ENCODE data around the gene LPIN2.
A peak's percentile ranks its signal among the peaks of the same experiment; 100 is the strongest.
"Not testable (repeated sequence)": the region's sequence is repeated elsewhere in the genome, so short reads cannot be mapped to it uniquely, and the experiment has no call there.

LPIN2 gene

GRCh38 chr18:3044931-3045698 is 32.2 kb upstream of the LPIN2 start:
- DNase-seq, result no peak

DNA sequence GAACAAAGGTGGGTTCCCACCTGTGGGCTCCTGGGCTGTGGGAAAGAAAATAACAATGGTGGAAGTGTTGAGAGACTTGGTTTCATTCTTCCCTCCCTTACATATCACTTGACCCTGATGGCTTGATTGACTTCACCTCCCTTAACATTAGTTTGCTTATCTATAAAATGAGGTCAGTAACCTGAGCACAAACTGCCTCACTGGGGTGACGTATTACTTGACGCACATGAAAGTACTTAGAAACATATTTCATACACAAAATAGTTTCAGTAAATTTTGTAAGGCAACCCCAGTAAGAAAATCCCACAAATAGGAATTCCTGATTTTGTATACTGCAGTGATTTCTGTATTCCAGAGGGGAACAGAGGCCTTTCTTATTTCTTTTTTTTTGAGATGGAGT is 29.4 kb upstream of the LPIN2 start:
- no peak for DNase-seq

DNA sequence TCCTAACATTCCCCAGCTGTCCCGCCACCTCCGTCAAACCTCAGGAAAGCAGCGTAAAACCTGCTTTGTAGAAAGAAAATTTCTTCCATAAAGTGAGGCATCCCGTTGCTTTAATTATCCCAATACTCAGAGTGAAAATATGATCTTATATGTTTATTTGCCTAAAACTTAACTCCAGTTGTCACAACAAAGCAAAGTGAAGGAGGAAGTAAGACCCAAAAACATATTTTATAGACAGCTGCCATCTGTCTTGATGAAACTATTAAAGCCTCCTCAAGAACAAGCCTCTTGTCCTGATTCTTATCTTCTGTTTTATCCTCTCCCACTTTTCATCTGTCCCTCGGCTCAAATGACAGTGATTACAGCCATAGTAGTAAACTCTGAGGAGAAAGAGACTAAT is 28.9 kb upstream of the LPIN2 start:
- DNase-seq, result no peak

- DNase-seq, result no peak
Observed at GRCh38 chr18:3040881-3041280, 27.9 kb upstream of the LPIN2 start.

GRCh38 chr18:3040173-3040572 is 27.2 kb upstream of the LPIN2 start:
- no peak for DNase-seq

- DNase-seq, result no peak
Observed at GRCh38 chr18:3037423-3037915, 24.5 kb upstream of the LPIN2 start.

DNA sequence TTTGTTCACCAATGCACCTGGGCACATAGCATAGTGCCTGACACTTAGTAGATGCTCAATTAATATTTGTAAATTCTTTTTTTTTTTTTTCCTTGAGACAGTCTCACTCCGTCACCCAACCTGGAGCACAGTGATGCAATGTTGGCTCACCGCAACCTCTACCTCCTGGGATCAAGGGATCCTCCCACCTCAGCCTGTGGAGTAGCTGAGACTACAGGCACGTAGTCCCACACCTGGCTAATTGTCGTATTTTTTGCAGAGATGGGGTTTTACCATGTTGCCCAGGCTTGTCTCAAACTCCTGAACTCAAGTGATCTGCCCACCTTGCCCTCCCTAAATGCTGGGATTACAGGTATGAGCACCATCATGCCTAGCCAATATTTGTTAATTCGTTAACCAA is 23.2 kb upstream of the LPIN2 start:
- no peak for DNase-seq

DNA sequence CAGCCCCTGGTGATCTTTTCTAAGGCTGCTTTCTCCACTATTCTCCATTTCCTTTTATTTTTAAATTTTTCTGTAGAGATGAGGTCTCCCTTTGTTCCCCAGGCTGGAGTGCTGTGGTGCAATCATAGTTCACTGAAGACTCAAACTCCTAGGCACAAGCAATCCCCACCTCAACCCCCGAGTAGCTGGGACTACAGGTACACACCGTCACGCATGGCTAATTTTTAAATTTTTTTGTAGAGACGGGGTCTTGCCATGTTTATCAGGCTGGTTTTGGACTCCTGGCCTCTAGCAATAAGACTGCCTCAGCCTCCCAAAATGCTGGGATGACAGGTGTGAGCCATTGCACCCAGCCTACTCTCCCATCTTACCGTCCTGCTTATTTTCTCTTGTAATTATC is 22.7 kb upstream of the LPIN2 start:
- DNase-seq, result no peak

- no peak for DNase-seq
Observed at GRCh38 chr18:3032721-3033120, 19.8 kb upstream of the LPIN2 start.

DNA sequence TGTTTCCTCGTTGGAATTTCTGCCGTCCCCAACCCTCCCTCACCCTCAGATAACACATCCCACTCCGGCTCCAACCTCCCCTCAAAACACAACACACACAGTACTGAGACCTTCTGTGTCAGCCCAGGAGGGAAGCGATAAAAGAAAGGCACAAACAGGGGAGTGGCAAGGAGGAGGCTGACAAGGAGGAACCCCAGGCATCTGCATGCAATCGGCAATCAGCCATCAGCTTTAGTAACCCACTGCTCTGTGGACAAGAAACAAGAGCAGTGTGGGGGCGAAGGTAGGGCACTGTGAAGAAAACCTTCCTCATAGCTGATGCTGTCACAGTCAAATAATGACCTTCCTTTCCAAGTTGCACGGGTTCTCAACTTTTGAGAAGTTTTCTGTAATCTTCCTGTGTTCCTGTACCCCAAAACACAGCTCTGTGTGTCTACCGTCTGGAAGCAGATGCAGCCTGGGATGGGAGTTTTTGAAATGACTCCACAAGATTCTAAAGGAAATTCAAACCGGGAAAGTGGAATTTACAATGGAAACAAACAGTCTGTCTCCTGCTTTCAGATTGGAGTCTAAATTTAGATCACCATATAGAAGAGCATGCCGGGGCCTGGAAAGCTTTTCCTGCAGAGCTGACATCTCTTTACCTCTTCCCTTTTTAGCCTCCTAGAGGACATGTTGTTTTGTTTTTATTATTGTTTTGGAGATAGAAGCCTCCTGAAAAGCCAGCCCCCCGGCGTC is 16.4 kb upstream of the LPIN2 start:
- no peak for DNase-seq

DNA sequence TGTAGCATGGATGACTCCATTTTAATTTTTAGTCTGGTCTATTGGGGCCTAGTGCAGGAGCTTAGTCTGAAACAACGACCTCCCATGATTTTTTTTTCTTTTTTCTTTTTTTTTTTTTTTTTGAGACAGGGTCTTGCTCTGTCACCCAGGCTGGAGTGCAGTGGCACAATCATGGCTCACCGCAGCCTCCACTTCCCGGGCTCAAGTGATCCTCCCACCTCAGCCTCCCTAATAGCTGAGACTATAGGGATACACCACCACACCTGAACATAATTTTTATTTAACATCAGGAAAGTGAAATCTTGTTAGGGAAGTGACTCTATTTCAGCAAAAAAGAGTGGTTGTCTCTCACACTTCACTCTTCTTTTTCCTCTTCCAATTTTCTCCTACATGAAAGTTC is 15.2 kb upstream of the LPIN2 start:
- not testable (repeated sequence) for DNase-seq

DNA sequence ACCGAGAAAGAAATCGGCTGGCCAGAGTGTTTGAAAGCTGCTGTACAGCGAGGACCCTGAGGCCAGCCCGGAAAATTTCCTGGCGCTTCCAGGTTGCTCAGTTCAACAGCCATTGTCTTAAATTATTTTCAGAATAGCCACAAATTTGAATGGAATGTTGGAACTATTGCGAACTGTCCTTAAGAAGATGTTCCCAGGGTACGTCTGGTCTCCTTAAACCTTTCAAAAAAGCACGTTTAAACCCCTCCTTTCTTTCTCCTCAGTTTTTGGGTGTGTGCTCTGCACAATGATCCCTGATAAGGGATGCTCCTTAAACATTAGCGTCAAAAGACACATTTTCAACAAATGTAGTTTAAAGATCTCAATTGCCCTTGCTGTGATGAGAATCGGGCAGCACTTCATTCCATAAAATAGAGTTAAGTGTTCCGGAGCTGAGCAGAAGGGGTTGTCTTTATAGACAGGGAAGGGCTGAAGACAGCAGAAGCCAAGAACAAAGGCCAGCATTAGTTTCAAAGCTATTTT is 14.5 kb upstream of the LPIN2 start:
- DNase-seq, result no peak

- no peak for DNase-seq
Observed at GRCh38 chr18:3025544-3025943, 12.6 kb upstream of the LPIN2 start.

DNA sequence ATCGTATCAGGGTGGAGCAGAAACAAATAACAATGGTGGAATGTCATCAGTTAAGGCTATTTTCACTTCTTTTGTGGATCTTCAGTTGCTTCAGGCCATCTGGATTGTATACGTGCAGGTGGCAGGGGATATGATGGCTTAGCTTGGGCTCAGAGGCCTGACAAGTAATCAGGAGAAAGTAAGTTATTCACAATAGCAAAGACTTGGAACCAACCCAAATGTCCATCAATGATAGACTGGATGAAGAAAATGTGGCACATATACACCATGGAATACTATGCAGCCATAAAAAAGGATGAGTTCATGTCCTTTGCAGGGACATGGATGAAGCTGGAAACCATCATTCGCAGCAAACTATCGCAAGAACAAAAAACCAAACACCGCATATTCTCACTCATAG is 10.7 kb upstream of the LPIN2 start:
- DNase-seq, result not testable (repeated sequence)

DNA sequence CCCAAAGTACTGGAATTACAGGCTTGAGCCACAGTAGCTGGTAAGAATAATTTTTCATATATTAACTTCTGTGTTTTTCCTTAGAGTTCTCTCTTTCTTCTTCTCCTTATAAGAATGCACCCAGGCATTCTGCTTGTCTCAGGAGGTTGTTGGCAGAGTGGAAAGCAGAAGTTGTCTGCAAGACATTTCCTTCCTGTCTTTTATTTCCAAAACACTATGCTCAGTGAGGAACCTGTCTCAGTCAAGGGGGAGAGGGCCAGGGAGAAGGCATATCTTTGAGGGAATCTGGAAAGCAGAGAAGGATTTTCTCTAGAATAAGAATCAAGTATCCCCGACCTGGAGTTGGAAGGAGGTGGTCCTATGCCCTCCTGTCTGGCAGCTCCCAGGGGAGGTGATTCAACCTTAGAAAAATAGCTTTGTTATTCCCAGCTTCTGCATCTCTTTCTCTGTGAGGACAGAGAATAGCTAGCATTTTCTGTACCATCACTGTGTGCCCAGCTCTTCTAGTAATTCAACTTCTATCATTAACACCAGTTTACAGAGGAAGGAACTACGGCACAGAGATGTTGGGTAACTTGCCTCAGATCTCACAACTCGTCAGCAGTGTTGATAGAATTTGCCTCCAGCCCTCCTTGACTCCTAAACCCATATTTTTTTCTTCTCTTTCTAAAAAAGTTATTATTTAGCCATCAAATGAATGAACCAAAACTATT is 3.8 kb upstream of the LPIN2 start:
- DNase-seq, result no peak

- DNase-seq, result no peak
Observed at GRCh38 chr18:3015851-3016250, 2.9 kb upstream of the LPIN2 start.

DNA sequence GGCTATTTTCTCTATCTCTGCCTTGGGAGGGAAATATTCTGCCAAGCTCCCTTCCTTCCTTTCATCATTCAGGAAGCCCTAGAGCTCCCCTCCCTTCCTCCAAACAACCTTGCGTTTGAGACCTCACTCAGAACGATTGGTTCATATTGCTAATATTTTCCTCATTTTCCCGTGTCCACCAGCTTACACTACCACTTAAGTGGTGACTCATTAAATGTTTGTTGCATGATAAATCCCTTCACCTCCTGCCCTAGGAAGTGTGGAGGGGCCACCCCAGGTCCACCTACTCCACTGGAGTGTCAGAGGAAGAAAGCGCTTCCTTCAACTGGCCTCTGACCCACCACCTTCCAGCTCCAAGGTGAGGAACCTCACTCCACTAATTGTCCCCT is 2.3 kb upstream of the LPIN2 start:
- DNase-seq, result peak; percentile 80

- DNase-seq, result no peak
Observed at GRCh38 chr18:3014503-3015203, 1.7 kb upstream of the LPIN2 start.

- DNase-seq, result no peak
Observed at GRCh38 chr18:3012136-3013023, 564 bp downstream of the LPIN2 start.

GRCh38 chr18:3010086-3010485 is 2.9 kb downstream of the LPIN2 start:
- DNase-seq, result no peak

DNA sequence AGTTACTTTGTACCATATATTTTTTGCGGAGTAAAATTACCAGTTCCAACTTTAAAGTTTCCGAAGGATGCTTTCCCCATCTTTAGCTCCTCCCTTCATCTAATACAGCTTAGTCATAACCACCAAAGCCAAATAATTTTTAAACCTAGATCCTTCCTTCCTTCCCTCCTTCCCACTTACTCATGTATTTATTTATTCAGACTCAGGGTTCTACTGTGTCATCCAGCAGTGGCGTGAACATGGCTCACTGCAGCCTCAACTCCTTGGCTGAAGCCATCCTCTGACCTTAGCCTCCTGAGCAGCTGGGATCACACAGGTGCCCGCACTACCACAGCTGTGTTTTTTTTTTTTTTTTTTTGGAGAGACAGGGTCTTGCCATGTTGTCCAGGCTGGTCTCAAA is 4.4 kb downstream of the LPIN2 start:
- DNase-seq, result no peak

DNA sequence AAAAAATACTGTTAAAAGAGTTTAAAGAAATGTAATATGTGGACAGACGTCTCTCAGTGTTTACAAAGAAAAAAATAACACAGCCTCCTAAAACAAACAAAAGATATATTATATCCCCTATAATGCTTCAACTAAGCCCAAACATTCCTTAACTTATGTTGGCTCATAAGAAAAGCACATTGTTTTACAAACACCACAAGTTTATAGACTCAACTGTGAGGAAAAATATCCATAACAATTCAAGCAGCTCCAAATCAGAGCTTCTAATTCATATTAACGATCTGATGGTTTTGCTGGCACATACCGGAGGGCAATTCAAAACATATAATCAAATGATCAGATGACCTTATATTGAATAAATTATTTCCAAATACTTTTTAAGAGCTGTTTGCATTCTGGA is 5.5 kb downstream of the LPIN2 start:
- DNase-seq, result no peak

All from NCI-H226 (cell line).